ENCODE data around the gene USP12. TPM values are rescaled to one million over a fixed set of nuclear protein-coding genes. Genes with fewer than 3 reads are reported as not detected.

The USP12 gene
- total RNA-seq, 1 donor from 2014 or later = 32.1 TPM

DNA sequence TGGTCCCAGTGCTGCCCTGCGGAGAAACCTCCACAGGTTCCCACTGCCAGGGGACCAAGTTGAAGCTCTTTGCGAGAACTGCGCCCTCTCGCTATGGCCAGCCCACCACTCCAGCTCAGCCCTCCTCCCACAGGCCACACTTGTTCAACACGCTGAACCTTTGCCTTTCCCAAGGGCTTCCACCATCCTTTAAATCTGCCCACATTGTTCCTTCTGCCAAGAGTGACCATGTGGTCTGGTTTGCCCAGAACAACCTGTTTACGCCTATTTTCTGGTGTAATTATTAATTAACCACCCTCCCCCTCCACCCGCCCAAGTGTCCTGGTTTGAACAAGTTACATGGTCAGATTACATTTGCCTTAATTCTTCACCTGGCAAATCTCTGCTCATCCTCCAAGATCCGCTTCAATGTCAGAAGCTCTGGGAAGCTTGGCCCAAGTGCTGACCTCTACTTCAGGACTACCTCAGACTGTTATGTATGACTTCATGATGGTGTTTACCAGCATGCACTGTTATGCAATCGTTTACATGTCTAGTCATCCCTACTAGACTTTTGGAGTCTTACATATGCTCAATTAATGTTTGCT, 12.0 kb upstream of the USP12 start:
- no peak for DNase-seq

DNA sequence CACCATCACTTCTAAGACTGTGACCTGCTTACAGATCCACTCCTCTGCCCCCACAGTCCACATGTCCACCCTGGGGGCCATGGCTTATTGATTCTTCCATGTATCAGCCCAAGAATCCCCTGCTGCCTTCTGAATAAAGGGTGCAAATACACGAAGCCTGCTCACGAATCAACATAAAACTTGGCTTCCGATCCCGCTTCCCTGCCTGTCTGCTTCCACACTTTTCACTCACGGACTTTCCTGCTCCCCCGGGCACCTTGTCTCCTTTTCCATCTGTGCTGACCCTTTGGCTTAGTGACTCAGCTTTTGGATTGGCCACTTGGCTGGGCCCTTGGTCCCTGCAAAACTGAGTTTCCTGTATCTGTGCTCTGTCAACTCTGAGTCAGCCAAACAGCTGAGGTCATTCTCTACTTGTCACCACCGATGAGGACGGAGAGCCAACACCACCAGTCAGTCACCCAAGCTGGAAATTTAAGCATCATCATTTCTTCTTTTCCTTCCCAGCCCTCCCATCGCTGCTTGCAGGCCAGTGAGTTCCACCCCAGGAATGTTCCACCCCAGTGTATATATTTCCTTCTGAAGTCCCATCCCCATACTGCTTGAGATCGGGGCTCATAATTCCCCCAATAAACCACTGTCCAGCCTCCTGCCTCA, 11.4 kb upstream of the USP12 start:
- peak; percentile 35 for DNase-seq

DNA sequence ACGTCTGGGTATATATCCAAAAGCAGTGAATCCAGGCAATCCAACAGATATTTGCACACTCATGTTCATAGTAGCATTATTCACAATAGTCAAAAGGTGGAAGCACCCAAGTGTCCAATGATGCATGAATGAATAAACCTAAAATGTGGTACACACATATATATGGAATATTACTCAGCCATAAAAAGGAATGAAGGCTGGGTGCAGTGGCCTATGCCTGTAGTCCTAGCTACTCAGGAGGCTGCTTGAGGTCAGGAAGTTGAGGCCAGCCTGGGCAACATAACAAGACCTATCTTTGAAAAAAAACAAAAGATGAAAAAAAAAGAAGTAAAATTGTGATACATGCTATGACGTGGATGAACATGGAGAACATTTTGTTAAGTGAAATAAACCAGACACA, 10.4 kb upstream of the USP12 start:
- DNase-seq = no peak

DNA sequence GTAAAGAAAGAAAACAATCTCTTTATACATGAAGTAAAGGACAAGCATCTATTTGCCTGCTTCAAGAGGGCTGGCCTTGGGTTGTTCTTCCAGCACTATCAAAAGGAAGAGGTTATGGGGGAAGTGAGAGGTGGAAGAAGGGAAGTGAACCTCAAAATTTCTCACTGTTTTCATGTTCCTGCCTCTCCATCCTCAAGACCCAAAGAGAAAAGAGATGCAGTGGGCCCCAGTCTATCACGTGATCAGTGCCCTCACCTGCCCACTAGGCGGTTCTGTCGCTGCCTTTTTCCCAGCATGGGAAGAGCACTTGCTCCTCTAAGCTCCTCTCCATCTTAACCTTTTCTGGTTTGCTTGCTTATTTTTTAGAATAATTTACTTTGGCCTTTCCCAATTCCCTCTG, 6.2 kb upstream of the USP12 start:
- DNase-seq = no peak

DNA sequence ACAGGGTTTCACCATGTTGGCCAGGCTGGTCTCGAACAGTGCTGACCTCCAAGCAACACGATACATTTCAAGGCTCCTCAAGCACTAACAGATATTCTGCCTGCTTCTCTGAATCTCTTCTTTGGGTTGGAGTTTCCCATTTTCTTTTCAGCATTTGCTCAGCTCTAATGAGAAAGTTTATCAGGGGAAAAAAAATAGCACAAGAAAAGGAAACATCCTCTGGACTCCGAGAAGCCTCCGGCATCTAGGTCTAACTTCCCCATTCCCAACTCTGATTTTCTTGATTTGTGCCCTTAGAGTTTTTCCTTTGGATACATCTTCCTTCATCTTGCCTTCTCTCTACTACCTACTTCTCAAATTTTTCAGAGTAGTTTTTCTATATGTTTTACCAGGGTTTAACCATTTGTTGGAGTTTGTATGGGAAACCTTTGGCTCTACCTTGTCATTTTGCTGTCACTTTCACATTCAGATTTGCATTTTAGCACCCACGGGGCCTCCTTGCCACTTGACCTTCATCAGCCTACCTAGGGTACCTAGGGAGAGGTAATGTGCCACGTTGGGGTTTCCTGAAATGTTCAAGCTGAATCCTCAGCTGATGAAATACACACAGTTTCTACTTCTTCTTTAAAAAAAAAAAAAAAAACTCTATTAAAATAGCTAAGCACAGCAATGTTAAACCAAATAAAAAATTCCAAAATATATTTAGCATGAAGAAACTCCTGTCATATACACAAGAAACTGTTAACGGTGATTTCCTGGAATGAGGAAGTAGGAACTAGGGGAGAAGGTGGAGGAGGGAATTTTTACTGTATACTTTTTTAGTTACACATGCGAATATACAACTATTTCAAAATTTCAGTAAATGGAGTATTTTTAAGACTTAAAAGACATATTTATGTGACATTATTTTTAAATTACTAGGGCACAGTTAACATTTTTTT, 5.1 kb upstream of the USP12 start:
- no peak for DNase-seq

DNA sequence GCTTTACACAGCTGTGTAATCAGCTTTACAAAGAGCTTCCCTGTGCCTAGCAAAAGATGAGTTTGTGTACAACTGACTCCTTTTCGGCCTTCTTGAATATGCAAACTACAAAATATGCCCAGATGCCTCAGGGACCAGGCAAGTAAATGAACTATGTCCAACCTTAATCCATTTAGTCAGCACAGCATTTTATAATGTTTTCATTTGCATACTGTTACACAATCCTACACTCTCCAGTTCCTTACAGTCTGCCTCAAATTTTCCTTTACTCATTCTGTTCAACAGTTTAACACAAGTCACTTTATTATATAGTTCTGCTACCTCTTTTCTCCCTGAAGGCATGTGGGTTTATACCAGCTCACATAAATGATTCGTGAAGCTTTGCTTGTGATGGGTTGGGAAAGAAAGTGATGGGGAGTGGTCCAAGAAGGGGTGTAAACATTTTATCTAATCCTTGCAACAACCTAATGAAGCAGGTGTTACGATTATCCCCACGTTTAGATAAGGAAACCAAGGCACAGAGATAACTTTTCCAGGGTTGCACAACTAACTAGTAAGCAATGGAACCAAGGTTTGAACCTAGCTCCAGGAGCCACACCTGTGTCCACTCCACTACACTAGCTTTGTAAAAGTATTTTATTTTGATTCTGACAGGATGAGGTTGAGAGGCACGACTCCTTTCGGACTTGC, 3.3 kb upstream of the USP12 start:
- DNase-seq = peak; percentile 29

DNA sequence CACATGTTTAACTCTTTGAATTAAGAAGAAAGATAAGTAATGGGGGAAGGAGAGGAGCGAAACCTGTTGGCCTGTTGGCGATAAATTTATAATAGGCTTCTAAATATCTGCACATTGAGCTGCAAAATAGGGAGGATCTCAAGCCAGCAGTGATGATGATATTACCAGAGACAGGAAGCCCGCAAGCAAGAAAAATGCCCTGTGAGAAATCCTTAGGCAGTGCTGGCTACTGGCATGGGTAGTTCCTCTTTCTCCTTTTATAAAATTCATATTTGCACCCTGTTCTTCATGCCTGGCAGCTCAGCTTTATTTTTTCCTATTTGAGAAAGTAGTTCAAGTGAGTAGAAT, 858 bp upstream of the USP12 start:
- no peak for DNase-seq

DNA sequence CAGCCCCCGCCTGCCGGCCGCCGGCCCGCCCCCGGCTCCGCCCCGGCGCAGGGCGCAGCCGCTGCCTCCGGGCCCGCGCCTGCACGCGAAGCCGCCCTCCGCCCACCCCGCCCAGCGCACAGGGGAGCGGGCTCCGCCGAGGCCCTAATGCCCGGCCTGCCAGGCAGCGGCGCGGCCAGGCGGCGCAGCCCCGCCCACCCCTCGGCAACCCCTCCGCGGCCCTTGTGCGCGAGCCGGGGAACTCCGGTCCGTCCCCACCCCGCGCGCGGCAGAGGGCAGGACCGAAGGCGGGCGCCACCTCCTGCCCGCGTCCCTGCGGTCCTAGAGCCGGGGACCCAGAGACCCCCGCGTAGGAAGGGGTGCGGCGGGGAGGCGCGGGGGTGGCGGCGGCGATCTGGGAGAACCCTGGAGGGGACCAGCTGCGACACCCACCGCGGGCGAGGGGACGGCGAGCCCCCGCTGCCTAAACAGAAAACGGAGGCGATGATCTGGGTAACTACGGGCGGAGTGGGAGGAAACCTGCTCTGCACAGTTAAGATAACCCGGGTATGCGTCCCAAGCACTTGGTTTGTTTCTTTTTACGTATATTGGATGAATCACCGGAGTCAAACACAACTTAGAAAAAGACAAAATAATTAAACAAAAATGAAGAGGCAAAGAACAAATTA, 350 bp upstream of the USP12 start:
- DNase-seq = peak; percentile 96

DNA sequence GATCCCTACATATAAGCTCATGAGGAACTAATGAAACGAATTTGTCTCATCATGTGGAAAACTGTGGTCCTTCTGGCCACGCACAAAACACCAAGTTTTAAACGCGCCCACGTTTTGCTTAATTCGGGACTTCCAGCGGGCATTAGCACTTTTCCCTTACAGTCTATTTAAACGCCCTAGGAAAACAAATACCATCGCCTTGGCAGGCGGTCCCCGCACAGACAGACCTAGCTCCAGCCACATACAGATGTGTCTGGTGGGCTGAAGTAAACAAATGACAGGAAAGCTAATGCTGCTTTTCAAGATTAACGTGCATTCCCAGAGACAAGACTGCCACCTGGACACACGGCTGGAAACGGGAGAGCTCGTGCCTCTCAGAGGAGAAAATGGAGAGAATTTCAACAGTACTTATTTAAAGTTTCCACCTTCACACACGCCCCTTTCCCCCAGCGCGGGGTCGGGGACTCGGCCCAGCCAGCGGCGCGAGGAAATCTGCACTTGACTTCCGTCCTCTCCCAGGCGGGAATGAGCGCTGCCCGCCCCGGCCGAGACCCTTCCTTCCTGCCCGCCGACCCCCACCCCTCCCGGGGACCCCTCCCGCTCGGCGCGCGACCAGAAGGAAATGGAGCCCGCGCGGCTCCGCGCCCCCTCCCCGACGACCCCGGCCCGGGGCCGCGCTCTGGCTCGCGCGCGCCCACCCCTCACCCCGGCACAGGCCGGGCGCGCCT, 931 bp downstream of the USP12 start:
- peak; percentile 75 for DNase-seq

DNA sequence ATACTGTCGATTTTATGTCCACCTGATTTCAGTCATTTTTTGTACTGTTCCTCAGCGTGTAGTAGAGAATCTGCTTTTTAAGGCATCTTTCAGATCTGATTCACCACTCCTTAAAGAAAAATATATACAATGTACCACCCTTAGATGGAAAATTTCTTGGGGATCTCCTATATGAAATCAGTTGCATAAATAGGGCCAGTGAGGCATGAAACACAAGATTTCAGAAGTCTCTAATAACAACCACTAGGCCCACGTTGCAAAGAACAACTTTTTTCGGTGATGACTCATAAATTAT, 1.4 kb downstream of the USP12 start:
- no peak for DNase-seq

DNA sequence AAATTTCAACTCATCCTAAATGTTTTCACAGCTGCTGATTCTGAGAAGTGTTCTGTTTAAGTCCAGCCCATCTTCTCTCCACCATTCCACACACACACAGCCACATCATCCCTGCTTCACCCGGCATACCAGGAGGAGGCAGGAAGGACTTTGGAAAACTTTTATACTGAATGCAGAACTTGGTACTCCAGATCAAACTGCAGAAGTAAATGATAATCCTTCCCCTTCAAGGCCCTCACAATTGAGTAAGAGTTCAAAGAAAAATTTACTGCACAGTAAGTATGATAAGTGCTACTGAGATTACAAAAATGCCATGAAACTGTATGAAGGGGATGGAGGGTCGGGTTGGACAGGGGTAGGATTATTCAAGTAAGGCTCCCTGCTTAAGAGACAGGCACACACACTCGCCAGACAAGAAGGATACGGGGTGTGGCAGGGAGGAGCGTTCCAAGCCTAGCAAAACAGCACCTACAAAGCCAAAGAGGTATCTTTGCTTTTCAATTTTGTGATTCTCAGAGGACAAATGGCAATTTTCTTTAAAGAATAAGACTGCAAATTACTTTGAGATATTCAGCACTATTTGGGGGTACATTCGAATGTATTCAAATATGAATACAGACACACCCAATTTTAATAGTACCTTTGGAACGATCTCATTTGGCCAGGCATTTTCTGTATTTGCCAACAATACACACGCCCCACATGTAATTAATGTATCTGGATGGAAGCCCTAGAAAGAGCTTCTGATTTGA, 2.5 kb downstream of the USP12 start:
- no peak for DNase-seq

DNA sequence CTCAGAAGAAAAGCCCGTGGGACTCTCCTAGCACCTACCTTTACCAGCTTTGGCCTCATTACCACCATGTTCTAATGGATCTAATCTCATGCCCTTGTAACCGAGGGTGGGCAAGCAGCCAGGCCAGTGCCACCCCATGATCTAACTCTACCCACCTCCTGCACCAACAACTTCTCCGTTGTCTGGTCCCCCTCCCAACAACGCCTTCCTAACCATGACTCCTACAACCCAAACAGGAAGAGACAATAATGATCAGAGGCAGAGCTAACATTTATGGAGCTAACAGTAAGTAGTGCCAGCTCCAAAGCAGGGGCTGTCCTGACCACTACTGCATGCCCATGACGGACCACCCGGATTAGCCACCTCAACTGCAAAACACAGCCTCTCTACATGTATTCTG, 3.5 kb downstream of the USP12 start:
- DNase-seq = no peak

DNA sequence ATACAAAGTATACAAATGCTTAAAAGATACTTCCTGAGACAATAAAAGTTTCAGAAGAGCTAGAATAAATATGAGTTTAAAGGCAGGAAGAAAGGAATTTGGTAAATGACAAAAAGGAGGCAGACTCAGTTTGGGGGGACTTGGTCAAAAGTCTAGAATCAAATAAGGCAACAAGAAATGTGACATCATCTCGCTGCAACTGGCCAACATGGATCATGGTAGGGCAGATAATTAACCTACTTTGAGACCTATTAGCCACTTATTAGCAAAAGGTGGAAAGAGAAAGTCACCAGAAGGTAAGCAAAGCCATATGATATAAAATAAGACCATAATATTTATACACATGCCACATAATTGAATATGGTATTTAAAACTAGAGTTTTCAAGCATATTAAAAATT, 5.3 kb downstream of the USP12 start:
- DNase-seq = no peak

DNA sequence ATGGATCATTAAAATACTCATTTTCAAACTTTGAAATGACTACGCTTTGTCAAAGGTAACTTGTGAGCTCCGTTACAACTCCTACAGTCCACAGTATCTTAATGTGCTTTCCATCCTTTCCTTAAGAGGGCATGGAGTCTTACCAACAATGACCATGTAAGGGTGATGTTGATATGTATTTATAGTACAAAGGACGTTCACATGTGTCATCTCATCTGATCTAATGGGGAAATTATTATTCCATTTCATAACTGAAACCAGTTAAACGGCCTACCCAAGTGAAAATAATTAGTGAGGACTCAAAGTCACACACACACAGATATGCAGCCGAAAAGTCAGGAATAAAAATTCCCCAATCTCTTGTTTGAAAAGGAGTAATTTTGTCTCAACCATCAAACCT, 9.6 kb downstream of the USP12 start:
- no peak for DNase-seq

DNA sequence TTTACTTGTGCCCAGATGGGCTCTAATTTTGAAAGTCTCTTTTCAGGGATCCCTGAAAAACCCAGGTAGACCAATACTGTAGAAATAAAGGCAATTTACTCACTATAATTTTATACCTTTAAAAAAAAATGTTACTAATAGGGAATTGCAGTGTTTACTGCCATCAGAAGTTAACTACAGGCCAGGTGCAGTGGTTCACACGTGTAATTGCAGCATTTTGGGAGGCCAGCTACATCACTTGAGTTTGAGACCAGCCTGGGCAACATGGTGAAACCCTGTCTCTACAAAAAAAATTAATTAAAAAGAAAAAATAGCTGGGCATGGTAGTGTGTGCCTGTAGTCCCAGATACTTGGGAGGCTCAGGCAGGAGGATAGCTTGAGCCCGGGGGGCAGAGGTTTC, 10.2 kb downstream of the USP12 start:
- DNase-seq = no peak

DNA sequence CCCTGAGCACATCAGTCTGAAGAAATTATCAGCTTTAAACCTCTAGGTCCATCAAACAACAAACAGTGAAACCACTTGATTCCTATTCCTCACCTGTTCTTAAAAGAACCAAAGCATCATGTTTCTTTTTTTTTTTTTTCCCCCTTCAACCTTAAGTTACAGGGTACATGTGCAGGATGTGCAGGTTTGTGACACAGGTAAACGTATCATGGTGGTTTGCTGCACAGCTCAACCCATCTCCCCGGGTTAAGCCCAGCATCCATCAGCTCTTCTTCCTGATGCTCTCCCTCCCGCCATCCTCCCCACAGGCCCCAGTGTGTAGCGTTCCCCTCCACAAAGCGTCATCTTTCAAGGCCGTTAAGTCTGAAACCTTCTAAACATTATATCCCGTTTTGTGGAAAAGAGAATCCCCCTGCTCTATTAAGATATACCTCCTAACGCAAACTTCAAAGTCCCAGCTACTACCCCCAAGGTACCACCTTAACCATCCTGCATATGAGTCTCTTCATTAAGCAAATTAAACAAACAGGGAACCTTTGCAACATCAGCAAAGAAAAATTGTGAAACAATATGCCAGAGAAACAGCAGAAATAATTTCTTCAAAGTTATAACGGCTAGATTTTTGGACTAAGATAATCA, 10.8 kb downstream of the USP12 start:
- no peak for DNase-seq

DNA sequence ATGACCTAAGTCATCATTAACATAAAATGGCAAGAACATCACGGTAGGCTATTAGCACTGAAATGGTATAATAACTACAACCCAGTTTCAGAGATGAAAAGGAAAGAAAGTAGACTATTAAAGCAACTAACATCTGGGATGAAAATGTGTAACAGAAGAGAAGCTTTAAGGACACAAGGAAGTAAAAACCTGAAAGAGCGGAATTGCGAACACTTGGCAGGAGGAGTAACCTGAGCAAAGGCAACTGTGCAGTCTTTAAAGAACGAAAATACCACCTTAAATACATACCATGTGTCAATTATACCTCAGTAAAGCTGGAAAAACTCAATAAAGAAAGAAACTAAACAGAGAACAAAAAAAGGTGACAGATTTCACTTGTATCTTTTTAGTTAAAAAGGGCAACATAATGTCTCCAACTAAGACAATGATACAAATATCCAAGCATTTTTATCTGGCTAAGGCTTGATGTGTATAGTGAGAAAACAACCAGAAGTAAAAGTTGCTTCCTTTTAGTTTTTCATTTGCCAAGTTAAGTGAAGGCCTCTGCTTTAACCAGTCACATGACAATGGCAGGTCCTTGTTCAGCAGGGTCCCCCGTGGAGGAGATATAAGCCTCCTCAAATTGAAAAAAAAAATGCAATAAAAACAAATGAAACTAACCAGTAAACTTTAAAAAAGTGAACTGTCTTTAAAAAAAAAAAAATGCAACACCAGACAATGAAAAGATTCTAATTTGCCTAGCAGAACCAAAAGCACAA, 11.6 kb downstream of the USP12 start:
- no peak for DNase-seq

DNA sequence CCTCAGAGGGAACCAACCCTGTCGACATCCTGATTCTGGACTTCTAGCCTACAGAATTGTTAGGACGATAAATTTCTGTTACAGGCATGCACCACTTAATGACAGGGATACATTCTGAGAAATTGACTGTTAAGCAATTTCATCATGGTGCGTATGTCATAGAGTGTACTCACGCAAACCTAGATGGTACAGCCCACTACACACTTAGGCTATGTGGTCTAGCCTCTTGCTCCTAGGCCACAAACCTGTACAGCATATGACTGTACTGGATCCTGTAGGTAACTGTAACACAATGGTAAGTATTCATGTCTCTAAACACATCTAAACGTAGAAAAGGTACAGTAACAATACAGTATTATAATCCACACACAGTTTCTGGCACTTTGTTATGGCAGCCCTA, 13.3 kb downstream of the USP12 start:
- DNase-seq = no peak

DNA sequence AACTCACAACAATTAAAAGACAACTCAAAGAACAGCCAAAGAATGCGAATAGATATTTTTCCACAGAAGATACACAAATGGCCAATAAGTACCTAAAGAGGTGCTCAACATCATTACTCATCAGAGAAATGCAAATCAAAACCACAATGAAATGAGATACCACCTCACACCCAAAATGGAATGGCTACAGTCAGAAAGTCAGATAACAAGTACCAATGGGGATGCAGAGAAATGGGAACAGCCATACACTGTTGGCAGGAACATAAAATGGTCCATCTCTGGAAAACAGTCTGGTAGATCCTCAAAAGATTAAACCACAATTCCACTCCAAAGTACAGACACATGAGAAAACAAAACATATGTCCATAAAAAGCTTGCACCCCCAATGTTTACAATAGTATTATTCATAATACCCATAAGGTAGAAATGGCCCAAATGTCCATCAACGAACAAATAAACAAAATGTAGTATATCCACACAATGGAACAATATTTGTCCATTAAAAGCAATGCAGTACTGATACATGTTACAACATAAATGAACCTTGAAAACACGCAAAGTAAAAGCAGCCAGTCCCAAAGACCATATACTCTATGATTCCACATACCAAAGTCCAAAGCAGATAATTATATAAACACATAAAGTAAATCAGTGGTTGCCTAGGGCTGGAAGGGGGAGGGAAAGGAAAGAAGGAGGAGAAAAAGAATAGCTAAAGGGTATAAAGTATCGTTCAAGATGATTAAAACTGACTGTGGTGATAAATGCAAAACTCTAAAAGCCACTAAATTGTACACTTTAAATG, 19.6 kb downstream of the USP12 start:
- no peak for DNase-seq

All from tongue (tissue), 2 donors.